Mesenchymal stem cell (in vitro differentiated cells and primary cell): ENCODE measurements around the gene CSTPP1.
A peak's percentile ranks its signal among the peaks of the same experiment; 100 is the strongest.

Source experiments
- DNase-seq: peaks from one replicate; pipeline ENCODE4 v3.0.0-alpha.2; 2013
- H2AFZ ChIP-seq: one replicate; pipeline ENCODE4 v1.6.1; 2013; ENCODE audit warnings: low read depth, mild to moderate bottlenecking, control low read depth, inconsistent platforms, low read length, moderate library complexity
- H2AK5ac ChIP-seq: 2 replicates; pipeline ENCODE4 v1.6.1; 2013; ENCODE audit warnings: low read length, moderate library complexity, mild to moderate bottlenecking, inconsistent platforms; ENCODE audit not compliant: severe bottlenecking
- H2BK120ac ChIP-seq: one replicate; pipeline ENCODE4 v1.6.1; 2013; ENCODE audit warnings: low read depth, mild to moderate bottlenecking, inconsistent platforms, low read length, moderate library complexity
- H2BK12ac ChIP-seq, 2 experiments: one replicate each; pipeline ENCODE4 v1.6.1; 2013; ENCODE audit warnings: inconsistent platforms in 2 of 2, low read length in 2 of 2, mild to moderate bottlenecking in 2 of 2, moderate library complexity in 2 of 2, control low read depth in 1 of 2
- H2BK15ac ChIP-seq: one replicate; pipeline ENCODE4 v1.6.1; 2013; ENCODE audit warnings: mild to moderate bottlenecking, low read depth, inconsistent platforms; ENCODE audit not compliant: poor library complexity, severe bottlenecking
- H2BK5ac ChIP-seq: 2 replicates; pipeline ENCODE4 v1.6.1; 2013; ENCODE audit warnings: low read depth, mild to moderate bottlenecking, low read length, control low read depth, inconsistent platforms; ENCODE audit not compliant: poor library complexity, severe bottlenecking
- H3K14ac ChIP-seq, 2 experiments: one replicate each; pipeline ENCODE4 v1.6.1; 2013; ENCODE audit warnings: inconsistent platforms in 2 of 2, low read length in 2 of 2, control low read depth in 1 of 2, mild to moderate bottlenecking in 1 of 2, moderate library complexity in 1 of 2
- H3K18ac ChIP-seq, 2 experiments: one replicate each; pipeline ENCODE4 v1.6.1; 2013; ENCODE audit warnings: inconsistent platforms in 2 of 2, low read length in 2 of 2, control low read depth in 1 of 2, low read depth in 1 of 2, mild to moderate bottlenecking in 1 of 2
- H3K23ac ChIP-seq, 2 experiments: one replicate each; pipeline ENCODE4 v1.6.1; 2013; ENCODE audit warnings: inconsistent platforms in 2 of 2, low read length in 2 of 2, mild to moderate bottlenecking in 2 of 2, moderate library complexity in 2 of 2, control low read depth in 1 of 2
- H3K27ac ChIP-seq: 2 replicates; pipeline ENCODE4 v1.5.1; 2013; ENCODE audit warnings: mild to moderate bottlenecking, moderate library complexity, low read length, control low read depth, inconsistent platforms; ENCODE audit not compliant: poor library complexity, severe bottlenecking
- H3K27me3 ChIP-seq, 2 experiments: 2 replicates each; pipeline versions ENCODE4 v1.6.1 to v1.7.0; 2013; ENCODE audit warnings: low read length in 2 of 2, mild to moderate bottlenecking in 2 of 2, moderate library complexity in 2 of 2, control low read depth in 1 of 2, inconsistent platforms in 1 of 2; ENCODE audit not compliant: control insufficient read depth in 1 of 2, insufficient read depth in 1 of 2
- H3K36me3 ChIP-seq, 2 experiments: 2 replicates each; pipeline versions ENCODE4 v1.6.1 to v1.7.0; 2013; ENCODE audit warnings: low read length in 2 of 2, control low read depth in 1 of 2, inconsistent platforms in 1 of 2, low read depth in 1 of 2, mild to moderate bottlenecking in 1 of 2; ENCODE audit not compliant: insufficient read depth in 2 of 2, control insufficient read depth in 1 of 2
- H3K4ac ChIP-seq, 2 experiments: one replicate each; pipeline ENCODE4 v1.6.1; 2013; ENCODE audit warnings: inconsistent platforms in 2 of 2, low read length in 2 of 2, mild to moderate bottlenecking in 2 of 2, moderate library complexity in 2 of 2, control low read depth in 1 of 2, low read depth in 1 of 2
- H3K4me1 ChIP-seq: 2 replicates; pipeline ENCODE4 v1.6.1; 2013; ENCODE audit warnings: low read depth, low read length, control low read depth; ENCODE audit not compliant: control insufficient read depth, insufficient read depth
- H3K4me2 ChIP-seq: 2 replicates; pipeline ENCODE4 v1.6.1; 2013; ENCODE audit warnings: low read length, mild to moderate bottlenecking, inconsistent platforms; ENCODE audit not compliant: poor library complexity, severe bottlenecking
- H3K4me3 ChIP-seq, 2 experiments: 2 replicates each; pipeline versions ENCODE4 v1.5.1 to v1.7.0; 2013; ENCODE audit warnings: low read length in 2 of 2, mild to moderate bottlenecking in 2 of 2, control low read depth in 1 of 2, low read depth in 1 of 2; ENCODE audit not compliant: insufficient read depth in 1 of 2
- H3K79me1 ChIP-seq: replicated peaks from 2 replicates; pipeline ENCODE4 v1.6.1; 2013; ENCODE audit warnings: mild to moderate bottlenecking, control low read depth, low read length, inconsistent platforms; ENCODE audit not compliant: poor library complexity, severe bottlenecking
- H3K9ac ChIP-seq: 2 replicates; pipeline ENCODE4 v1.7.0; 2013; ENCODE audit warnings: mild to moderate bottlenecking, low read length, moderate library complexity
- H3K9me3 ChIP-seq: 2 replicates; pipeline ENCODE4 v1.7.0; 2013; ENCODE audit warnings: mild to moderate bottlenecking, low read length; ENCODE audit not compliant: control insufficient read depth
- H4K8ac ChIP-seq: one replicate; pipeline ENCODE4 v1.6.1; 2013; ENCODE audit warnings: inconsistent platforms, mild to moderate bottlenecking, low read length, moderate library complexity
- H4K91ac ChIP-seq: one replicate; pipeline ENCODE4 v1.6.1; 2013; ENCODE audit warnings: mild to moderate bottlenecking, low read length, inconsistent platforms
- WGBS: methylation state at CpG from one replicate; pipeline ENCODE4 v1.1.7; 2013; ENCODE audit warnings: mixed read lengths; 5-methylcytosine and 5-hydroxymethylcytosine counted together

Gene CSTPP1

GRCh38 chr11:47044119-47044518 lies 107.6 kb downstream of the CSTPP1 start:
- no peak overlapping the region for H2AK5ac ChIP-seq
- no peak overlapping the region for H3K4me2 ChIP-seq
- no peak overlapping the region for H3K4me3 ChIP-seq
- no peaks in the 10 kb centered on the region for H3K4me1 ChIP-seq
- H3K27ac ChIP-seq, result no peak overlapping the region
- H3K27me3 ChIP-seq, result no peaks in the 10 kb centered on the region
- H3K18ac ChIP-seq, result no peak overlapping the region
- no peak overlapping the region for H3K23ac ChIP-seq
- no peak overlapping the region for H2BK12ac ChIP-seq
- H3K4ac ChIP-seq, result no peak overlapping the region
- DNase-seq, result no peak
- no peak overlapping the region for H2BK15ac ChIP-seq
- H4K91ac ChIP-seq, result no peak overlapping the region
- no peaks in the 10 kb centered on the region for H3K36me3 ChIP-seq
- H2AFZ ChIP-seq, result no peak overlapping the region
- H3K79me1 ChIP-seq, result peaks cover 13% of the 10 kb centered on the region
- no peaks in the 10 kb centered on the region for H3K9me3 ChIP-seq
- no peak overlapping the region for H2BK120ac ChIP-seq
- H4K8ac ChIP-seq, result no peak overlapping the region
- no peak overlapping the region for H3K14ac ChIP-seq
- H3K9ac ChIP-seq, result no peak overlapping the region
- no peak overlapping the region for H2BK5ac ChIP-seq
- 96% methylated on average over 3 of the region's 6 CpGs for WGBS

GRCh38 chr11:47047972-47048371 lies 111.4 kb downstream of the CSTPP1 start:
- no peak overlapping the region for H2BK12ac ChIP-seq
- no CpG with 5 or more reads among the region's 1 CpG for WGBS

GRCh38 chr11:47050284-47050683 lies 113.7 kb downstream of the CSTPP1 start:
- H3K27ac ChIP-seq, result no peak overlapping the region
- no peak overlapping the region for H3K4me2 ChIP-seq
- no peak overlapping the region for H2BK5ac ChIP-seq
- no peaks in the 10 kb centered on the region for H3K9me3 ChIP-seq
- H2BK15ac ChIP-seq, result no peak overlapping the region
- DNase-seq, result no peak
- no peak overlapping the region for H2AFZ ChIP-seq
- H3K9ac ChIP-seq, result no peak overlapping the region
- H2BK120ac ChIP-seq, result no peak overlapping the region
- no peak overlapping the region for H4K91ac ChIP-seq
- no peak overlapping the region for H3K14ac ChIP-seq
- no peak overlapping the region for H2BK12ac ChIP-seq
- no peak overlapping the region for H4K8ac ChIP-seq
- no peak overlapping the region for H3K4ac ChIP-seq
- H3K18ac ChIP-seq, result no peak overlapping the region
- no peaks in the 10 kb centered on the region for H3K36me3 ChIP-seq
- no peak overlapping the region for H3K4me3 ChIP-seq
- no peaks in the 10 kb centered on the region for H3K27me3 ChIP-seq
- WGBS, result no CpG with 5 or more reads among the region's 1 CpG
- no peak overlapping the region for H2AK5ac ChIP-seq
- no peak overlapping the region for H3K23ac ChIP-seq
- peaks cover 4% of the 10 kb centered on the region for H3K79me1 ChIP-seq
- no peaks in the 10 kb centered on the region for H3K4me1 ChIP-seq

More at GRCh38 chr11:47047972-47048371, 111.4 kb downstream of the CSTPP1 start:
- Histone ChIP-seq H3K4ac (no peak overlapping the region), H4K8ac (no peak overlapping the region), H3K4me2 (no peak overlapping the region), H3K9ac (no peak overlapping the region), H2BK5ac (no peak overlapping the region), H3K18ac (no peak overlapping the region), H3K79me1 (peaks cover 10% of the 10 kb centered on the region), H2AK5ac (no peak overlapping the region), H3K9me3 (no peaks in the 10 kb centered on the region), H2BK15ac (no peak overlapping the region), H4K91ac (no peak overlapping the region), H3K36me3 (no peaks in the 10 kb centered on the region), H3K23ac (no peak overlapping the region), H3K4me3 (no peak overlapping the region), H3K4me1 (no peaks in the 10 kb centered on the region), H3K27me3 (no peaks in the 10 kb centered on the region), H2BK120ac (no peak overlapping the region), H2AFZ (no peak overlapping the region), H3K14ac (no peak overlapping the region), H3K27ac (no peak overlapping the region)
- no peak for DNase-seq

- WGBS, result 86% methylated on average over 1 of the region's 1 CpG
- H3K79me1 ChIP-seq, result peaks cover 4% of the 10 kb centered on the region
Measured at GRCh38 chr11:47051217-47051616, 114.7 kb downstream of the CSTPP1 start.

More at GRCh38 chr11:47051217-47051616, 114.7 kb downstream of the CSTPP1 start:
- no peaks in the 10 kb centered on the region for H3K36me3 ChIP-seq
- H3K4ac ChIP-seq, result no peak overlapping the region
- H4K91ac ChIP-seq, result no peak overlapping the region
- H3K18ac ChIP-seq, result no peak overlapping the region
- no peaks in the 10 kb centered on the region for H3K27me3 ChIP-seq
- H2BK5ac ChIP-seq, result no peak overlapping the region
- no peak overlapping the region for H2BK12ac ChIP-seq
- no peak overlapping the region for H4K8ac ChIP-seq
- no peak overlapping the region for H2BK15ac ChIP-seq
- no peak overlapping the region for H3K23ac ChIP-seq
- no peaks in the 10 kb centered on the region for H3K4me1 ChIP-seq
- no peak overlapping the region for H3K4me2 ChIP-seq
- H3K9me3 ChIP-seq, result no peaks in the 10 kb centered on the region
- H3K4me3 ChIP-seq, result peak overlapping the region in 1 of 2 experiments; percentile 35
- H3K27ac ChIP-seq, result no peak overlapping the region
- no peak overlapping the region for H3K14ac ChIP-seq
- DNase-seq, result no peak
- H3K9ac ChIP-seq, result peak overlapping the region; percentile 58
- H2AFZ ChIP-seq, result no peak overlapping the region
- H2AK5ac ChIP-seq, result no peak overlapping the region
- H2BK120ac ChIP-seq, result no peak overlapping the region
